GM21390 (cell line): ENCODE data around the gene FAM13A.
"Not testable (repeated sequence)": the region's sequence is repeated elsewhere in the genome, so short reads cannot be mapped to it uniquely, and the experiment has no call there.

Source experiments
- ATAC-seq: cut with Tn5 transposase; IDR thresholded peaks from one replicate; pipeline ENCODE4 v1.9.1; 2021; ENCODE audit not compliant: unreplicated experiment

Gene FAM13A

DNA sequence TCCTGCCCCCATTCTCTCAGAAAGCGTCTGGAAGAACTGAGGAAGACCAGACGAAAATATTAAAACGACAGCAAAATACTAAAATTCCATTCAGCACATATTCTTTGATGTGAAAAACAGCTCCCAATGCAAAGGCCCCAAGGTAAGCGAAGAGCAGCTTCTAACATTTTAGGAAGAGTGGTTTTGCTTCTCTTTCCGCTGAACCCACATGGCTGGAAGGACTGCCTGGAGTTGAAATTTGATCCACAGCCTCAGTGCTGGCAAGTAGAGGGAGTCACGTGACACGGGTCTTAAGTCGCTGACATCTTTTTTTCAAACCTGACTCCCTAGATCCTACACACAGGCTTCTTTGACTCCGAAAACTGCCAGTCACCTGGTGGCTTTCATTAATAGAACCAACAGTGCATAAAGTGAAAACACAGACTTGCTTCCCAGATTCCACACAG, at the start of gene FAM13A:
TSS of gene FAM13A (minus strand) at position 233 of the 446 bp plus-strand sequence. CDS start at position 12, 221 bp downstream.
- ATAC-seq = no peak

DNA sequence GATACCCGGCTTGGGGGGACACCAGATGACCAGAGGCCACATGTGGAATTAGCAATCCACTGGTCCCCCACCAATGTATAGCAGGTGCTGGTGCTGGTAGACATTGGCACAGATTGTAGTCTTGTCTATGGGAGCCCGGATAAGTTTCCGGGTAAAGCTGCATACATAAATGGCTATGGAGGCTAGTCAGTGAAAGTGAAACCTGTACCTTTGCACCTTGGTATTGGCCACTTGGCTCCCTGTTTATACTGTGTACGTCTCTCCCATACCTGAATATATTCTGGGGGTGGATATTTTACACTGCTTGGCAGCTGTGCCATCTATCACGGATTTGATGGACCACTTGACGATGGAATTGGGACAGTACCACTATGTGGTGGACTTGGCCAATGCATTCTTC, 48.7 kb upstream of the FAM13A start:
- no peak for ATAC-seq

DNA sequence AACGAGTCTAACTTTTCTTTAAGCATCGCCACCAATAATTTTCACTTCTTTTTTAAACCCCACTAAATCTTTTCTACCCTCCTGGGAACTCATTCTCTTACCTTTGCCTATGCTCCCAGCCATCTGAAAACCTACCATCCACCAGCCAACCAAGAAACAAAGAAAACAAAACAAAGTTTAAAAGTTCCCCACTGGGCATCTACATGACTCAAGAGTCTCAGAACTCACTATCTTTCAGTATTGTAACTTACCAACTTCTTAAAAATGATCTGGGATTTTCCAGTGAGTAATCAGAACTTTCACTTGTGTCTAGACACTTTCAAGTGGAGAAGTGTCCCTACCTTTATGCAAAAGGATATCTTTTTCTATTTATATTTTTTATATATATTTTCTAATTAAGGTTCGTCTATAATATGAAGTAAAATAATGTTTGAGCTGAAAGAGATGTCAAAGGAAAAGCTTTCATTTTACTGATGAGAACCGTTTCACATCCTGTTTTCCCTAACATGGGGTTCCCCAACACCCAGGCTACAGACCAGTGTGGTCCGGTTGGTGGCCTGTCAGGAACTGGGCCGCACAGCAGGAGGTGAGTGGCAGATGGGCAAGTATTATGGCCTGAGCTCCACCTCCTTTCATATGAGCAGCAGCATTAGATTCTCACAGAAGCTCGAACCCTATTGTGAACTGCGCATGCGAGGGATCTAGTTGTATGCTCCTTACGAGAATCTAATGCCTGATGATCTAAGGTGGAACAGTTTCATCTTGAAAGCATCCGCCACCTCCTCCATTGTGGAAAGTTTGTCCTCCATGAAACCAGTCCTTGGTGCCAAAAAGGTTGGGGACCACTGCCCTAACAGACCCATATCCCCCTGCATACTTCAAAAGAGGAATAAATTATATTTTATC, 44.5 kb upstream of the FAM13A start:
- peak; percentile 93 for ATAC-seq

GRCh38 chr4:89100853-89101252, 43.9 kb upstream of the FAM13A start:
- ATAC-seq = peak; percentile 12

DNA sequence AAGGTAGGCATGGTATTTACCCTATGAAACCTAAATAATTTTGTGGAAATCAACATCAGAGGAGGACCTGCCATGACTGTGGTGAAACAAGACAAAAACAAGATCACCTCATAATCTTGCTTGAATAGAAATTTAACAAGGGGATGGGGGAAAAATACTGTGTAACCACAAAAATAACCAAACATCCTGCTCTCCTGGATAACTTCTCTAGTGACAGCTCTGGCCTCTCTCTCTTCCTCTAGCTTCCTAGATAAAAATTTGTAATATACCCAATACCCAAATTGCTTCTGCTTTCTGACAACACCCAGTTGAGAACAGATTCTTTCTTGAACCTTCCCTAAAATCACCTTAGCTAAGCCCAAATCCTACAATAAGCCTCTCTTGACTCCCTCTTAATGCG, 42.5 kb upstream of the FAM13A start:
- ATAC-seq = no peak

- no peak for ATAC-seq
Observed at GRCh38 chr4:89099034-89099433, 42.0 kb upstream of the FAM13A start.

DNA sequence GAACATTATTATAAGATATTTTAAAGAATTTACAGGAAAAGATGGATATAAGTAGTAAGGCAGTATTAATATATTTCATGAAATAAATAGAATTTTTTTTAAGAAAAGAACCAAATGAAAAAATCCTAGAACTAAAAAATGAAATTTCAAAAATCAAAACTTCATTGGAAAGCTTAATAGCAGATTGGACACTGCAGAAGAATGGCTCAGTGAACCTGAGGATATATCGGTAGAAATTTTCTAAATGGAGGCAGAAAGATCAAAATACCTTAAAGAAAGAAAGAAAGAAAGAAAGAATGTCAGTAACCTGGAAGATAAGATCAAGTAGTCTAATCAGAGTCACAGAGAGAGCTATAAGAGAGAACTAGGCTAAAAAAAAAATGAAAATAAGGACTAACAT, 21.3 kb upstream of the FAM13A start:
- ATAC-seq = no peak

- ATAC-seq = no peak
Observed at GRCh38 chr4:89077761-89078160, 20.8 kb upstream of the FAM13A start.

DNA sequence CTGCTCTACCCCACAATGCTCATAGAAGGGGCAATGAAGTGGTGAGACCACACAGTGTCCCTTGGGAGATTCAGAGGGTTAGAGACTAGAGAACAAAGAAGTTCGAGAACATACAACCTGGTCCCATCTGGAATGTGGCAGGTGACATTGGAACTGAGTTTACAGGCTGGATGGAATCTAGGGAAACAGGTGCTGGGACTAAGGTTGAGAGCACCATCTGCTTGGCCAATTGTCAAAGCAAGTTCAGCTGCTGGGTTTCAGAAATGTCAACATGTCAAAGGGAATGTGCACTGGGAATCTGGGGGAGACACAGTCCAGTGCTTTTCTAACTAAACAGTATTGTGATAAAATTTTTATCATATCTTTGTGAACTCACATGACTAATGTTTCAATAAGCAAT, 15.9 kb upstream of the FAM13A start:
- ATAC-seq = no peak

DNA sequence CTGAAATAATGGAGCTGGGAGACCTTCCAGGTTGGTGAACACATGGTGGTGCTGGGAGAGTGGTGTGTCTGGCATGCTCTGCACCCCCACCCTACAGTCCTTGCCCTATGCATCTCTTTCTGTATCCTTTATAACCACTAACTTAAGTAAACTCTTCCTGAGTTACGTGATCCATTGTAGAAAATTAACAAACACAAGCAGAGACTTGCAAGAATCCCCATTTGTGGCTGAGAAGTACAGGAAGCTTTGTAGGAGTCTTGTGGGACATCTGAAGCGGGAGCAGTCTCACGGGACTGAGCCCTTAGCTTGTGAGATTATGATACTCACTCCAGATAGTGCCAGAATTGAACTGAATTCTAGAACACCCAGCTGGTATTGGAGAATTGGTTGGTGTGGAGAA, 14.3 kb upstream of the FAM13A start:
- ATAC-seq = no peak

GRCh38 chr4:89070041-89070440, 13.1 kb upstream of the FAM13A start:
- ATAC-seq = no peak

DNA sequence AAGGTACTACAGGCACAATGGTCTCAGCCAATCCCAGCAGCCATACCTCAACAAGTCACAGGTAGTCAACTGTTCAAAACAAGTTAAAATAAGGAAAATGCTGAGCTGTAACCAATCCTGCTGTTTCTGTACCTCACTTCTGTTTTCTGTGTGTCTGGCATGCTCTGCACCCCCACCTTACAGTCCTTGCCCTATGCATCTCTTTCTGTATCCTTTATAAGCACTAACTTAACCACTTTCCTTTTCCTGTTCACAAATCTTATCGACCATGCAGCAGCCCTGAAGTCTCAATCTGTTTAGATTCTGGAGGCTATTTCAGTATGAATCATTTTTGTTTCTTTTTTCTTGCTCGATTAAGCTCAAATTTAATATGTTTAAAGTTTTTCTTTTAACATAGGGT, 12.5 kb upstream of the FAM13A start:
- ATAC-seq = peak; percentile 94

DNA sequence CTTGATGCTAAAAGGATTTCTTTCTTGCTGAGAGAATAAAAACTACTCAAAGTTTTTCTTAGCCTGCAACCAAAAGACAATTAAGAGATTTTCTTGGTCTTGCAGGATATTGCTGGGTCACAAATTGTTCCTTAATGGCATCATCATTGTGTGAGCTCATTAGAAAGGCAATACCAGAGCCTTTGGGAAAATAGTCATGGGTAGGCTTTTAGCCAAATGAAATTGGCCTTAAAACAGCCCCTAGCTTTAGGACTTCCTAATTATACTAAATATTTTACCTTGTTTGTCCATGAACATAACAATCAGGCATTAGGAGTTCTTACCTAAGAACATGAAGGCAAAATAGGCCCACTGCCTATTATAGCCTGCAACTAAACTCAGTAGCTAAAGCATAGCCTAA, 10.4 kb upstream of the FAM13A start:
- ATAC-seq = no peak

- ATAC-seq = no peak
Observed at GRCh38 chr4:89064848-89065247, 7.9 kb upstream of the FAM13A start.

- ATAC-seq = not testable (repeated sequence)
Observed at GRCh38 chr4:89057844-89058243, 859 bp upstream of the FAM13A start.

- ATAC-seq = no peak
Observed at GRCh38 chr4:89056292-89056952, 563 bp downstream of the FAM13A start.

DNA sequence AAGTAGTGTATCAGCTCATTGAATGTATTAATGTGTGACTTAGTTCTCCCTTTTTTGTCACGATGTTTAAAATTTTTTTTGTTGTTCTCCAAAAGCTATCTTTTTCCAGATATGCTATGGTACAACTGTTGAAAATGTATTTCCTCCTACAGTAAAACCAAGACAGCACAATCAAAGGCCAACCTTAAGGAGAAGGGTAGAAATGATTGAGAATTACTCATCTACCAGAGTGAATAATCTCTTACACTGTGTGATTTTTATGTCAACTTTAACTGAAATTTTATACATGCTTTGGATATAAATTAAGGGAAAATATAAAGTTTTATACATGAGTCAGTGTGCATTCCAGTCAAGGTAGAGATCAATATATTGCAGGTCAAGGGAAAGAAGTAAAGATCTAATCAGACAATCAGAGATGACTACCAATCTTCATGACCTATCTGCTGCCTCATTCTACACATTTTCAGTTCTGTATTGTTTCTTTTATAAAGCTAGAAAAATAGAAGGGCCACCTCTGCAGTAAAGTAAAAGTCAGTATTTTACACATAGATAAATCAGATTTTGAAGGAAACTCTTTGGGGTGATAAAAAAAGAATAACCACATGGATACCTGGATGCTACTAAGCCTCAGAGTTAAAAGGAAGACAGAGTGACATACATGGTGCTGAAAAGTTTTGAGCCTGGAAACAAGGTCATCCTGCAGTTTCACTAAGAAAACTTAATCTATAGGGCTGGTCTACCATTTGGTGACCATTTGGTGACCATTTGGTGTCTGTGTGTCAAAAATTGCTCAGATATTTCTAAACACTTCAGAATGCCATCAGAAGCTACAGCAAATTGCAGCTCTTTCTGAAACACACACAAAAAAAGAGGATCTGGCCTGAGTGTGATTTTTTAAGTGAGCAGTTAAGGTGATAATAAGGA, 1.6 kb downstream of the FAM13A start:
- no peak for ATAC-seq

DNA sequence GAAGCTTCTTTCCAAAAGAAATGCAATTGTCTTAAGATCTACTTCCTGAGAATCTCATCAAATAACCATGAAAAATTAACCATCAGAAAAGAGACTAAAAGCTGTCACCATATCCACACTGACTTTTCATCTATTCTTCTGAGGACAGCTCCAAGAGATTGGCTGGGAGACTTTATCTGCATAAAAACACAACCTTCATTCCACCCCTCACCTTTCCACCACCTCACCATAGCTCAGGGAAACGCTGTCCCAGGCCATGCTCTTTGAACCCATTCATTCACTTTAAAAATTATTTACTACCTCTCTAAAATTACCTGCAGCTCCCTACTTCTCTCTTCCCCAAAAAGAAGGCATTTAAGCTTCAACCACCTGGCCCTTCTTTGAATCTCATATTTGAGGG, 2.4 kb downstream of the FAM13A start:
- ATAC-seq = no peak

GRCh38 chr4:89049853-89050252, 7.1 kb downstream of the FAM13A start:
- ATAC-seq = no peak

GRCh38 chr4:89048906-89049601, 7.9 kb downstream of the FAM13A start:
- ATAC-seq = no peak
